Rectal smooth muscle tissue (tissue), 1 donor: ENCODE results near the gene KRT15.

Source experiments
- H3K27ac ChIP-seq: one replicate; pipeline ENCODE4 v1.7.0; 2013; ENCODE audit warnings: low read depth, low read length, inconsistent platforms
- H3K27me3 ChIP-seq: one replicate; pipeline ENCODE4 v1.7.0; 2013; ENCODE audit warnings: low read length; ENCODE audit not compliant: control insufficient read depth, insufficient read depth
- H3K36me3 ChIP-seq: one replicate; pipeline ENCODE4 v1.7.0; 2013; ENCODE audit warnings: low read length; ENCODE audit not compliant: control insufficient read depth, insufficient read depth
- H3K4me1 ChIP-seq: one replicate; pipeline ENCODE4 v1.7.0; 2013; ENCODE audit warnings: low read length; ENCODE audit not compliant: control insufficient read depth, insufficient read depth
- H3K4me3 ChIP-seq: one replicate; pipeline ENCODE4 v1.7.0; 2013; ENCODE audit warnings: low read length
- H3K9ac ChIP-seq: one replicate; pipeline ENCODE4 v1.7.0; 2013; ENCODE audit warnings: low read length

KRT15 gene

DNA sequence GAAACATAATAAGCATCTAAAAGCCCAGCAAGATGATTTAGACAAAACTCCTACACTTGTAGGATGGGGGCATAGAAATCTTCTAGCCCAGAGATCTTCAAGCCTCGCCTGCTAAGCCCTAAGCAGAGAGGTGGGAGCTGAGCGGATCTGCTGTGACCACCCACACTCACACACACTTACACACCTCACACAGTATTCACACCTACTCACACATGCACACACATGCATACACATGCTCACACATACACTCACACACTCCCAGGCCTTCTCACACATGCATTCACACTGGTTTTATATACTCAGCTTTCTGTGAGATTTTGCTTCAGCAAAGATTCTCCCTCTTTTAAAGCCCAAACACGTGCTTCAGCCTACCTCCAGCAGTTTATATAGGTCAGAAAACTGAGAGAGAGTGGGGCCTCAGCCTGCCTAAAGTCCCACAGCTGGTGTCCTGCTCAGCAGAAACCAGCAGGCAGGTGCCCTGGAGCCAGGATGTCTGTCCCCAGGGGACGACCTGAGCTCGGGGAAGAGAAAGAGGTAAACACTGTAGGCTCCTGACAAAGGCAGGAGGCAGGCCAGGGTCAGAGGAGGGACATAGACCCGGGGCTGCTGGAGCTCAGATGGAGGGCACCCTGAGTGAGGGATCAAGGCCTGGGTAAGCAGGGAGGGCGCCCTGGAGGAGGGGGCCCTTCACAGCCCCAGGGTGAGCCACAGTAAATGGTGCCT is 21.4 kb upstream of the KRT15 start:
- no peaks in the 10 kb centered on the region for H3K36me3 ChIP-seq
- no peak overlapping the region for H3K27ac ChIP-seq
- no peaks in the 10 kb centered on the region for H3K27me3 ChIP-seq
- H3K4me1 ChIP-seq: no peaks in the 10 kb centered on the region
- H3K9ac ChIP-seq: no peak overlapping the region
- no peak overlapping the region for H3K4me3 ChIP-seq

DNA sequence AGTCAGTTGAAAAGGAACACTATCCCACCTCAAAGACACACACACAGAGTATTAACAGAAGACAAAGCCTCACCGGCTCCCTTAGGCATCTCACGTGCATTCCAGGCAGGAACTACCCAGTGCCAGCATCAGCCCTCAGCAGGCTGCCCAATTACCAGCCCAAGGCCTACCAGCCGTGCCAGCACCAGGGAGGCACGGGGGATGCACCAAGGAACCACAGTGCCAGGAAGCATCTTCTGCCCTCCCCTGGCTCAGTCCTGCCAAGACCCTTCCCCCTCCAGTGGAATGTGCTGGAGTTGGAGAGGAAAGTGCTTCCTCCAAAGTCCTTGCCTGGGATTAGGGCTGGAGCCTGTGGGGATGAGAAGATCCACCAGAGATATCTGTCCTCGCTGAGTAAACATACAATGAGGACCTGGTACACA is 20.4 kb upstream of the KRT15 start:
- Histone ChIP-seq H3K4me1 (no peaks in the 10 kb centered on the region), H3K27ac (no peak overlapping the region), H3K9ac (no peak overlapping the region), H3K36me3 (no peaks in the 10 kb centered on the region), H3K27me3 (no peaks in the 10 kb centered on the region), H3K4me3 (no peak overlapping the region)

- Histone ChIP-seq H3K4me3 (no peak overlapping the region), H3K36me3 (no peaks in the 10 kb centered on the region), H3K27ac (no peak overlapping the region), H3K4me1 (no peaks in the 10 kb centered on the region), H3K27me3 (no peaks in the 10 kb centered on the region), H3K9ac (no peak overlapping the region)
Measured at GRCh38 chr17:41538565-41538991, 19.9 kb upstream of the KRT15 start.

GRCh38 chr17:41537990-41538389 is 19.3 kb upstream of the KRT15 start:
- Histone ChIP-seq H3K27me3 (no peaks in the 10 kb centered on the region), H3K36me3 (no peaks in the 10 kb centered on the region), H3K9ac (no peak overlapping the region), H3K4me3 (no peak overlapping the region), H3K27ac (no peak overlapping the region), H3K4me1 (no peaks in the 10 kb centered on the region)

- H3K27me3 ChIP-seq: no peaks in the 10 kb centered on the region
- no peaks in the 10 kb centered on the region for H3K36me3 ChIP-seq
- no peaks in the 10 kb centered on the region for H3K4me1 ChIP-seq
- H3K9ac ChIP-seq: no peak overlapping the region
- H3K27ac ChIP-seq: no peak overlapping the region
- no peak overlapping the region for H3K4me3 ChIP-seq
Measured at GRCh38 chr17:41537614-41537954, 18.9 kb upstream of the KRT15 start.

GRCh38 chr17:41536741-41537613 is 18.3 kb upstream of the KRT15 start:
- Histone ChIP-seq H3K4me1 (no peaks in the 10 kb centered on the region), H3K27ac (no peak overlapping the region), H3K36me3 (no peaks in the 10 kb centered on the region), H3K4me3 (no peak overlapping the region), H3K27me3 (no peaks in the 10 kb centered on the region), H3K9ac (no peak overlapping the region)

DNA sequence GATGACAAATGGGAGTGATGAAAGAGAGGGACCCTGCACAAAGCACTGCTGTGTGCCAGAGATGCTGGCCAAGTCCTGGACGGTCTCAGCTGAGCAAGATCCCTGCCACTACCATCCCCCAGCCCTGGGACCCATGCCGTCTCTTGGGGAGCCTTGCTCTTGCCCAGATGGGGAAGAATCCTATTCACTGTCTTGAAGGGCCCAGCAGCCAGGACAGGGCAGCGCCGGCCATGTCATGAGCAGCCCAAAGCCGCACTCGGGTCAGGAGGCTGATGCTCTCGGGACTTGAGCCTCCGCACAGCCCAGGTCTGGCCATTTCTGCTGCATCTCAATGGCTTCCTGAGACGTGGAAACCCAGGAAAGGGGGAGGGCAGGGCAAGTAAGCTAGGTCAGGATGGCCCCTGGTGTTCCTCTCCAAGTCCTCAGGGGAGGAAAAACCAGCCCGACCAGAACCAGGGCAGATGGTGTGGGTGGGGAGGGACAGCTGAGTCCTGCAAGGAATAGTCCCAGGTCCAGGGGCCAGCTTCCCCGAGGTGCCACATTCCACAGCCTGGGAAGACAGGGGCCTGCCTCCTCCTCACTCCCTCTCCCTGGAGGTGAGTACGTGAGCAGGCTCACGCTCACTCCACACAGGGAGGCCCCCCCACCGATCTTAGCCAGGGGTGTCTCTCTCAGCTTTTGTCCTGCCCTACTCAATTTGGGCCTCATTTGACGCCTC is 17.2 kb upstream of the KRT15 start:
- Histone ChIP-seq H3K27ac (no peak overlapping the region), H3K36me3 (no peaks in the 10 kb centered on the region), H3K27me3 (no peaks in the 10 kb centered on the region), H3K4me3 (no peak overlapping the region), H3K4me1 (no peaks in the 10 kb centered on the region), H3K9ac (no peak overlapping the region)

DNA sequence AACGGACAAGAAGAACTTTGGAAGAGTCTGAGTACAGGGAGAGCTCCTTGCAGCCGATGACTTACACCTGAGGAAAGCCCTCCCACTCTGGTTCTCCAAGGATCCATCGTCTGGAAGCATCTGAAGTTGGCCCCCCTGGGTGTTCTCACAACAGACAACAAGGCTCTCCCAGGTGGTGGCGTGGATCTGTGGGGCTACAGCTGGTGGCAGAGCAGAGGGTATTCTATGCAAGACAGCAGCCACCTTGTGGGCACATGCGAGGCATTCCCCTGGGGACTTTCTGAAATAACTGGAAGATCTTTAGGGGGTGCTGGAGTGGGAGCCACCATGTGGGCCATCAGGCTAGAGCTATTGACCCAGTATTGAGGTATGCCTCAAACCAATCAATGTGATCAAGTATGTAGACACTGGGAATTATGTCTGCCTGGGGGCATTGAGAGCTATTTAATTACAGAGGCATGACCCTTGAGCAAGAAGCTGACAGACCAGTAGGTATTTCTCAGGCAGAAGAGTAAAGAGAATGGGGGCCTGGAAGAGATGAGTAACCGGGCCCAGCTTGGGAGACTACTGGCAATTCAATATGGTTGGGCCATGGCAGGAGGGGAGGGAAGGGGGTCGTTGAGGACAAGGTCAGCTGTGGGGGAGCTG is 16.3 kb upstream of the KRT15 start:
- H3K4me1 ChIP-seq: no peaks in the 10 kb centered on the region
- no peaks in the 10 kb centered on the region for H3K27me3 ChIP-seq
- no peak overlapping the region for H3K9ac ChIP-seq
- H3K36me3 ChIP-seq: no peaks in the 10 kb centered on the region
- H3K4me3 ChIP-seq: no peak overlapping the region
- no peak overlapping the region for H3K27ac ChIP-seq

- Histone ChIP-seq H3K4me1 (no peaks in the 10 kb centered on the region), H3K4me3 (no peak overlapping the region), H3K9ac (no peak overlapping the region), H3K27me3 (no peaks in the 10 kb centered on the region), H3K27ac (no peak overlapping the region), H3K36me3 (no peaks in the 10 kb centered on the region)
Measured at GRCh38 chr17:41533613-41534012, 14.9 kb upstream of the KRT15 start.

GRCh38 chr17:41532947-41533570 is 14.4 kb upstream of the KRT15 start:
- no peak overlapping the region for H3K9ac ChIP-seq
- no peaks in the 10 kb centered on the region for H3K4me1 ChIP-seq
- H3K27ac ChIP-seq: no peak overlapping the region
- H3K36me3 ChIP-seq: no peaks in the 10 kb centered on the region
- no peaks in the 10 kb centered on the region for H3K27me3 ChIP-seq
- no peak overlapping the region for H3K4me3 ChIP-seq

GRCh38 chr17:41531993-41532392 is 13.3 kb upstream of the KRT15 start:
- no peaks in the 10 kb centered on the region for H3K36me3 ChIP-seq
- H3K27ac ChIP-seq: no peak overlapping the region

More at GRCh38 chr17:41531993-41532392, 13.3 kb upstream of the KRT15 start:
- peaks cover 3% of the 10 kb centered on the region for H3K27me3 ChIP-seq
- no peaks in the 10 kb centered on the region for H3K4me1 ChIP-seq
- H3K9ac ChIP-seq: no peak overlapping the region
- H3K4me3 ChIP-seq: no peak overlapping the region
